NCI-H2081 treated with DMSO at 0.1 percent for 48 hours (cell line): ENCODE measurements around the gene EPPIN.

Experiments used
- DNase-seq: peaks from one replicate; lab custom pipeline; 2025; lab: John Stamatoyannopoulos, UW

EPPIN gene

GRCh38 chr20:45538209-45538799 lies 8.9 kb downstream of the EPPIN start:
- DNase-seq: no peak

GRCh38 chr20:45527294-45527693 lies 19.9 kb downstream of the EPPIN start:
- DNase-seq: no peak

DNA sequence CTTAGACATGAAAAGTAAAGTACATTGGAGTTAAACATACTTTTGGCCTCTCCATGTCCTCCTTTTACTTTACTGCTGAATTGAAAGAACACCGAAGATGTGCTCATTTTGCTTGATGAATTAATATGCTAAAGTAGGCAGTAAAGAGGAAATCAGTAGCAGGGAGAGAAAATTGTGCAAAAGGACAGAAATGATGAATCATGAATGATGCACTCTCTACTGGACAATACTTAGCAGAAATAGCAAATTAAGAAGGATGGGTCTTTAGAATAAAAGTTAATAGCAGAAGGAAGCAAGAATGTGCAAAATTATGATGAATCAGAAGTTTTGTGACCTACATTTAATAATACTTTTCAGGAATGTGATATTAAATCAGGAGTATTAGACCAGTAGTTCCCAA lies 23.4 kb downstream of the EPPIN start:
- no peak for DNase-seq

- no peak for DNase-seq
These were observed 28.9 kb downstream of the EPPIN start for GRCh38 chr20:45518282-45518681.

DNA sequence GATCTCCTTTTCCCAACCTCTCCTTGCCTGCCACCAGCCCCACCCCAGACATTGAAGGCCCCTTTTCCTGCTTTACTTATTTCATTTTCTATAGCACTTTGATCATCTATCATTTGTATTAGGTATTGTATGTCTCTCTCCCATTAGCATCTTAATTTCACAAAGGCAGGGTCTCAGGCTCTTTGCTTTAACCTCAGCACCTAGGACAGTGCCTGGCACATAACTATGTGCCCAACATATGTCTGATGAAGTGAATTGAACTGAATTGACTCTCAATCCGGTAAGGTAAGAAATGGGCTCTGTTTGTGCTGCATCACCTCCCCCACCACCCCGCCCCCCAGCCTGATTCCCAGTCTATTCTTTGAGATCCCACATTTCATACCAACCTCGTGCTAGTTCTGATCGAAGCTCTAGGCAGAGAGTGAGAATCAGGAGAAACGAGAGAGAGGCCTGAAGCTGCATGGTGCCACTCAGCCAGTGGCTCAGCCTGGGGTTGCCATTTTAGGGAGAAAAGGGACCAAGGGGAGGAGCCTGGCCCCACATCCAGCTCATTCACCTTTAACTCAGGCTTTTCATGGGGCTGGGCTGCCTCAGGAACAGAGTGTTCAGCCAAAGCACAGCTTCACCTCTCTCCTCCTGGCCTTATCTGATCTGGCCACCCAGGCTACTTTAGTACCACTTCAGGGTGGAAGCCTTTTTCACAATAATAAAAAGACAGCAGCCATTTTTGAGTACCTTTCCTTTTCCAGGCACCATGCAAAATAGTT lies 31.9 kb downstream of the EPPIN start, which contains the start of gene SPINT3:
TSS of gene SPINT3 (minus strand) at position 476 of the 767 bp plus-strand sequence. CDS start at position 462, 14 bp downstream.
- no peak for DNase-seq

- DNase-seq: no peak
These were observed 36.8 kb downstream of the EPPIN start for GRCh38 chr20:45510242-45510862.

GRCh38 chr20:45509091-45509490 lies 38.1 kb downstream of the EPPIN start:
- DNase-seq: no peak

GRCh38 chr20:45508068-45508886 lies 38.9 kb downstream of the EPPIN start:
- no peak for DNase-seq

DNA sequence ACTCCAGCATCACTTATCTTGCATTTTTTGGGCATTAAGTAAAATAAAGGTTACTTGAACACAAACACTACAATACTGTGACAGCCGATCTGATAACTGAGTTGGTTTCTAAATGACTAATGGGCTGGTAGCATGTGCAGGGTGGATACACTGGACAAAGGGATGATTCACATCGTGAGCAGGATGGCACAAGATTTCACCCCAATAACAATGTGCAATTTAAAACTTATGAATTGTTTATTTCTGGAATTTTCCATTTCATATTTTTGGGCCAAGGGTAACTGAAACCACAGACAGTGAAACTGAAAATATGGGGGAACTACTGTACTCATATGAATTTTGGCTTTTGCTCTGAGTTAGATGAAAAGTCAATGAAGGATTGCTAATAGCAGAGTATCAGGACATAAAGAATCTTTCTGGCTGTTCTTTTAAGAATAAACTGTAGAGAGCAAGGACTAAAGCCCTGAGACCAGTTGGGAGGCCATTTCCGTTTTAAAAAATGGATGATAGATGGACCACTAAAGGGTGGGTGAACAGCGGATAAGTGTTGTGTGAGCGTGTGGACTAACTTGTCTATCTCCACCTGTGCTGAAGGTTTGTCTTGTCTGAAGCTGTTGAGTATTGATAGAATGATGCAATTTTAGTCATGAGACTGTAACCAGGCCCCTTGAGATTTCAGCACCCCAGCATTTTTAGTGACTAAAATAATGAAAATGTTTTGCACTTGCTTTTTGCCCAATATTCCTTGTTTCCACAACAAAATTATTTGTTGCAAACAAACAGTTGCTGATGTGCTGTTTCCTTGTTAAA lies 40.0 kb downstream of the EPPIN start:
- no peak for DNase-seq

GRCh38 chr20:45506398-45506797 lies 40.8 kb downstream of the EPPIN start:
- no peak for DNase-seq

- DNase-seq: no peak
These were observed 43.8 kb downstream of the EPPIN start for GRCh38 chr20:45503403-45503802.

GRCh38 chr20:45502561-45502960 lies 44.6 kb downstream of the EPPIN start:
- DNase-seq: no peak

- DNase-seq: no peak
These were observed 45.6 kb downstream of the EPPIN start for GRCh38 chr20:45501600-45501999.

- DNase-seq: no peak
These were observed 47.2 kb downstream of the EPPIN start for GRCh38 chr20:45500022-45500421.

GRCh38 chr20:45497971-45498494 lies 49.2 kb downstream of the EPPIN start:
- DNase-seq: no peak

DNA sequence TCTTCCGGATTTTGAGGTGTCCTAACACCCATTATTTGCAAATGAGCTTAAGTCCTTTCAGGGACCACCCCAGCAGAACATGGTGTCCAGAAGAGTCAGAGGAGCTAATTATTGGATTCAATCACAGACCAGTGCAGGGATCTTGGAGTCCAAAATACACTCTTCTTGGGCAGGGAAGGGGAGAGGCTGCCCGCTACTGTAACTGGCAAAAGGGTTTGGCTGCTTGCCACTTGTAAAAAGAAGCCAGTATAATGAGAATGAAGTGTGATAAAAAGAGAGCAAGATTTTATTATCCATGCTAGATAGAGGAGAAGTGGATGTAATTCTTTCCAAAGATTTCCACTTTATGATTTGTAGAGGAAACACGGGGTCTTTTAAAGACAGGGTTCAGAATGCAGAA lies 51.0 kb downstream of the EPPIN start:
- DNase-seq: no peak

DNA sequence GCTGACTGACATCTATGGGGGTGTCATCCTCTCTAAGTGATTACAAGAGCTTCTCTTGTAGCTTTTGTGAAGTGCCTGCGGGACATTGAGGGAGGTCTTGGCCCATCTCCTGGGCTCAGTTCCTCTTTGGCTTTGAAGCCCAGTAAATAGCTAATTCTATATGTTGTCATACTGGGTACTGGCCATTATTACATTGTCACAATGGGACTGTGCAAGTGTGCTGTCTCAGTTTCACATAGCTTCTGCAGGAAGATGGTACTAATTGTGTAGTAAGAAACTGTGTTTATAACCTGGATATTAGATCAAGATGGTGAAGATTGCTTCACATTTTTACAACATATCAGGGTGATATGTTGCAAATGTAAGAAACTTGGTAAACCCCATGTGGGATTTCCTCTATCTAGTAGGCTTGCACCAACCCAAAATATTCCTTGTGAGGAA lies 51.7 kb downstream of the EPPIN start:
- DNase-seq: no peak
